Right lobe of liver (tissue), 6 donors: Measurements from ENCODE around the gene SPATA13. TPM values are rescaled to one million over a fixed set of nuclear protein-coding genes. Genes with fewer than 3 reads are reported as not detected.

Source experiments
- ATAC-seq, 4 donors: fragments of 200-7000 bp; cut with Tn5 transposase; one replicate each; pipeline ENCODE4 v1.9.1; 2020; ENCODE audit warnings: mild to moderate bottlenecking in 4 of 4, moderate library complexity in 4 of 4
- DNase-seq, 3 donors: peaks; one replicate each; pipeline ENCODE4 v3.0.0-alpha.2; 2020
- H3K27ac ChIP-seq, 3 donors: fragments of 200-600 bp; one replicate each; pipeline ENCODE4 v1.8.0; 2022
- H3K27me3 ChIP-seq, 2 donors: fragments of 200-600 bp; one replicate each; pipeline ENCODE4 v1.8.0; 2022
- H3K36me3 ChIP-seq, 4 donors: fragments of 200-600 bp; sonication (generic) in 1 of 4; one replicate each; pipeline versions ENCODE4 v1.5.1 to v1.8.0; 2017 to 2022; ENCODE audit warnings: control low read depth in 1 of 4
- H3K4me1 ChIP-seq, 4 donors: fragments of 200-600 bp; sonication (generic) in 1 of 4; one replicate each; pipeline versions ENCODE4 v1.5.1 to v1.8.0; 2017 to 2022; ENCODE audit warnings: control low read depth in 1 of 4
- H3K4me3 ChIP-seq, 3 donors: fragments of 200-600 bp; one replicate each; pipeline ENCODE4 v1.8.0; 2022
- H3K9me3 ChIP-seq, 4 donors: fragments of 200-600 bp; sonication (generic) in 1 of 4; one replicate each; pipeline versions ENCODE4 v1.5.1 to v1.8.0; 2017 to 2022; ENCODE audit warnings: control low read depth in 1 of 4
- POLR2A ChIP-seq: fragments of 450-650 bp; IDR thresholded peaks from one replicate; pipeline ENCODE4 v1.6.1; 2017; ENCODE audit warnings: antibody characterized with exemption, mild to moderate bottlenecking
- WGBS: methylation state at CpG from one replicate; pipeline ENCODE4 v1.1.6; 2018; ENCODE audit warnings: low coverage, low lambda C conversion rate; ENCODE audit not compliant: insufficient coverage; ENCODE audit errors: missing lambda C conversion rate; 5-methylcytosine and 5-hydroxymethylcytosine counted together
- intact Hi-C, 2 donors: fragments of 100-400 bp; cut with DNase I; formaldehyde crosslinking; loops; one replicate each; pipeline versions ENCODE4 v1.11.2 to v1.14.1; 2022
- total RNA-seq, 6 experiments: library from RNA; depleted of rRNA in 2 of 6; stranded (reverse); fragments of >200 nt in 2 of 6; fragmentation: NEBNext Ultra II Directional in 3 of 6; extraction: Animal tissue kit (Norgen Biotek cat#: 25700) in 3 of 6; gene quantifications; one replicate each; pipeline versions ENCODE4 v1.1.0 to v1.2.4, GENCODE V29; 2016 to 2023
- TF ChIP-seq, protein P1 (sequence below), 4 donors: fragments of 200-600 bp in 3 of 4; fragments of 450-650 bp in 1 of 4; IDR thresholded peaks; one replicate each; pipeline versions ENCODE4 v1.5.1 to v1.8.0; 2016 to 2022; ENCODE audit warnings: antibody characterized with exemption in 4 of 4, mild to moderate bottlenecking in 2 of 4
- donor health status: DM: no; HTN: yes; CAD: no.
- donor health status: DM: no; HTN: no; CAD: no.
- donor health status: DM: no; HTN: no; CAD: no.
- donor health status: DM: no; HTN: yes; CAD: no.
- donor health status: DM: no; HTN: yes; CAD: no.

Gene SPATA13
- total RNA-seq, 6 experiments from 2014 or later: 21.5 to 39.9 (median 30.5) TPM

DNA sequence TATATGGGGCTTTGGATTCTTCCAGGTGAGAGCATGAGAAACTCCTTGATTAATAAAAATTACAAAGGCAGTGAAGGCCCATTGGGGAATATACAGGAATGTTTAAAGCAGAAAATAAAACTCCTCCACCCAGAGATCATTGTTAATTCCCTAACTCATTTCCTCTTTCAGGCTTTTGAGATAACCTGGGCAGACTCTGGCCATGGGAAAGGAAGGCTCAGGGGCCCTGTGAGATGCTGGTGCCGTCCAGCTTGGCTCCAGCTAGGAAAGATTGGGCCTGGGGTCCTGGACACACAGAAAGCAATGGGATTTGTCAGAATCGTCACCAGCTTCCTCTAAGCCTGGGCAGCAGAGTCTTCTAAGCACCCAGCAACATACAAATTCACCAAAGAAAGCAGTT lies 36.8 kb upstream of the SPATA13 start:
- H3K27ac ChIP-seq: no peak overlapping the region
- ATAC-seq: no peak
- WGBS: 45% methylated on average over 2 of the region's 2 CpGs
- H3K36me3 ChIP-seq: no peaks in the 10 kb centered on the region
- no peak for TF ChIP-seq POLR2A
- TF ChIP-seq, protein P1, sequence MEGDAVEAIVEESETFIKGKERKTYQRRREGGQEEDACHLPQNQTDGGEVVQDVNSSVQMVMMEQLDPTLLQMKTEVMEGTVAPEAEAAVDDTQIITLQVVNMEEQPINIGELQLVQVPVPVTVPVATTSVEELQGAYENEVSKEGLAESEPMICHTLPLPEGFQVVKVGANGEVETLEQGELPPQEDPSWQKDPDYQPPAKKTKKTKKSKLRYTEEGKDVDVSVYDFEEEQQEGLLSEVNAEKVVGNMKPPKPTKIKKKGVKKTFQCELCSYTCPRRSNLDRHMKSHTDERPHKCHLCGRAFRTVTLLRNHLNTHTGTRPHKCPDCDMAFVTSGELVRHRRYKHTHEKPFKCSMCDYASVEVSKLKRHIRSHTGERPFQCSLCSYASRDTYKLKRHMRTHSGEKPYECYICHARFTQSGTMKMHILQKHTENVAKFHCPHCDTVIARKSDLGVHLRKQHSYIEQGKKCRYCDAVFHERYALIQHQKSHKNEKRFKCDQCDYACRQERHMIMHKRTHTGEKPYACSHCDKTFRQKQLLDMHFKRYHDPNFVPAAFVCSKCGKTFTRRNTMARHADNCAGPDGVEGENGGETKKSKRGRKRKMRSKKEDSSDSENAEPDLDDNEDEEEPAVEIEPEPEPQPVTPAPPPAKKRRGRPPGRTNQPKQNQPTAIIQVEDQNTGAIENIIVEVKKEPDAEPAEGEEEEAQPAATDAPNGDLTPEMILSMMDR (IDR thresholded peaks at IDR 0.05): no peak
- H3K27me3 ChIP-seq: no peaks in the 10 kb centered on the region
- H3K4me3 ChIP-seq: no peak overlapping the region
- intact Hi-C loops: no loop called here
- no peak for DNase-seq
- H3K9me3 ChIP-seq: no peaks in the 10 kb centered on the region
- H3K4me1 ChIP-seq: peaks cover 0 to 23% (median 0%) of the 10 kb centered on the region in 4 donors

DNA sequence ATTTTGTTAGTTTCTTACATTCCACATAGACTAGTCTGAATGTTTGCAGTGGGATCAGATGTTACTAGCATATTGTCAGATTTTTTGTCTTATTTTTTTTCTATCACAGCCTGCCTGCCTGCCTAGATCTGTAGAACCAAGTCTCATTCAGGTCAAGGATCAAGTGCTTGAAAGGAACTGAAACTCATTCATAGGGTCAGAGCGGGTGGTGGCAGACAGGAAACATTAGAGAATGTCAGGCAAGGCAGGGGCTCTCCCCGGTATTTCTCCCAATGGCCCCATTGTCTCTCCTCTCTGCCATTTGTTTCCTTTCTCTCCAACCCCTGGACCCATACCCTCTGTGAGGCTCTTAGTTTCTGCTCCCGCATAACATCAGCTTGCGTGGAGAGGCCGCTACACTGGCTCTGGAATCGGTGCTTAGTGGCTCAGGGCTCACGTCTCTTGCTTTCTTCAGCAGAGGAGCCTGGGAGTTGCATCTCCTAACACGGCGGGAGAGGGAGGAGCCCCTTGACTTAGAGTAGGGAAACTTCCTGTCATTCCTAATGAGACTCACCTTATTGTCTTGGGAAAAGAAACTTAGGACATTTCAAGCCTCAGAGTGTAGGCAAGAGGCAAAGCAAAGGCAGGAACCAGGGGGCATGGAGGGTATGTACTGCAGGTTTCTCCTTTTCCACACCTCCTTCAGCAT lies 35.6 kb upstream of the SPATA13 start:
- H3K27ac ChIP-seq: no peak overlapping the region
- ATAC-seq (peak in 1 of 4 donors; percentile 52), DNase-seq (no peak)
- H3K27me3 ChIP-seq: no peaks in the 10 kb centered on the region
- peaks cover 0 to 18% (median 0%) of the 10 kb centered on the region in 4 donors for H3K4me1 ChIP-seq
- TF ChIP-seq, protein P1 (IDR thresholded peaks at IDR 0.05): no peak
- no peak for TF ChIP-seq POLR2A
- intact Hi-C loops: no loop called here
- 74% methylated on average over 5 of the region's 9 CpGs for WGBS
- no peaks in the 10 kb centered on the region for H3K9me3 ChIP-seq
- no peaks in the 10 kb centered on the region for H3K36me3 ChIP-seq
- H3K4me3 ChIP-seq: no peak overlapping the region

DNA sequence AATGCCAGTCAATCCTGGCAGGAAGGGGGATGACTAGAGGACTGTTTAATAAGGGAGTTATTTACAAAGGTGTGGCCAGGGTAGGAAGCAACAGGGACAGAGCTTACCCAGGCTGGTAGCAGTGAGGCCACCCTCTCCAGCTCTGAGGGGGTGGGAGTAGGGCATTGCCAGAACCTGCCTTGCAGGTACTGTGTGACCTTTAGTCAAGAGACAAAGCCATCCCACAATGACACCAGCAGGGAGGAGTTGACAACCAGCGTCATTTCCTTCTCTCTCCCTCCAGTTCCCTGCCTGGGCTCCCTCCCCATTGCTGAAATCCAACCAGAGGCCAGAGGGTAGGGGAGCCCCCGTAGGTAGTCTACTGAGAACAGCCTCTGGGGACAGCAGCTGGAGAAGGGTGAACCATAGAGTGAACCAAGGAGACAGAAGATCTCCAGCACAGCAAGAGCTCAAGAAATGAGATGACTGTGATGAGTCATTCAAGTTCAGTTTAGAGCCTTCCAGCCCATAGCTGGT lies 33.3 kb upstream of the SPATA13 start:
- Histone ChIP-seq H3K27me3 (no peaks in the 10 kb centered on the region), H3K36me3 (no peaks in the 10 kb centered on the region), H3K27ac (peak overlapping the region in 1 of 3 donors; percentile 47), H3K4me3 (no peak overlapping the region), H3K4me1 (peaks cover 0 to 11% (median 0%) of the 10 kb centered on the region in 4 donors), H3K9me3 (no peaks in the 10 kb centered on the region)
- intact Hi-C loops: no loop called here
- TF ChIP-seq POLR2A: peak; percentile 34
- TF ChIP-seq, protein P1 (IDR thresholded peaks at IDR 0.05): no peak
- DNase-seq (peak; percentile 46 to 75 (median 60)), ATAC-seq (peak; percentile 51 to 96 (median 83))
- 63% methylated on average over 2 of the region's 2 CpGs for WGBS

DNA sequence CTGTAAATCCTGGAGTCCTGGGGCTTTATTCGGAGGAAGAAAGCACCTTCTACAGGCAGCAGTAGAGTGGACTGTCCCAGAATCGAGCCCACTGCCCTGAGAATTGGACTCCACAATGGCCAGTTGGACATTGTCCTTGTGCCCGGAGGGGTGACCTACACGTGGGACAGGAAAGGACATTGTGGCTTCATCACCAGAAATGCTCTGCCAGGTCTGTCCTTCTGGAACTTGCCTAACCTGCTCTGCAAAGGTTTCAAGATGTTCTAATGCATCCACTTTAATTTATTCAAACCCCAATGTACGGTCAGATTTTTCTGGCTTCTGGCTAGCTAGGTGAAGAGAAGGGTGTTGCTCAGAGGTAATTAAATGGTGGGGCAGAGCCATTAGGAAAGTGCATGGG lies 32.4 kb upstream of the SPATA13 start:
- Histone ChIP-seq H3K27ac (no peak overlapping the region), H3K36me3 (no peaks in the 10 kb centered on the region), H3K4me3 (no peak overlapping the region), H3K27me3 (no peaks in the 10 kb centered on the region), H3K9me3 (no peaks in the 10 kb centered on the region), H3K4me1 (peaks cover 0 to 11% (median 0%) of the 10 kb centered on the region in 4 donors)
- ATAC-seq: no peak
- DNase-seq: no peak
- TF ChIP-seq, protein P1 (IDR thresholded peaks at IDR 0.05): no peak
- intact Hi-C loops: no loop called here
- 70% methylated on average over 3 of the region's 5 CpGs for WGBS
